Hepatocyte (in vitro differentiated cells): ENCODE measurements around the gene AK5.

Experiments used
- EZH2phosphoT487 ChIP-seq: fragments of 200-600 bp; sonication (generic); IDR thresholded peaks from one replicate; pipeline ENCODE4 v1.6.1; 2018; ENCODE audit warnings: antibody characterized with exemption, mild to moderate bottlenecking, low read depth, moderate library complexity; ENCODE audit not compliant: unreplicated experiment, severe bottlenecking
- TF ChIP-seq, protein P1 (sequence below): fragments of 200-600 bp; sonication (generic); IDR thresholded peaks from 2 replicates; pipeline ENCODE4 v1.5.1; 2016; ENCODE audit warnings: antibody characterized with exemption, mild to moderate bottlenecking; ENCODE audit not compliant: poor library complexity

DNA sequence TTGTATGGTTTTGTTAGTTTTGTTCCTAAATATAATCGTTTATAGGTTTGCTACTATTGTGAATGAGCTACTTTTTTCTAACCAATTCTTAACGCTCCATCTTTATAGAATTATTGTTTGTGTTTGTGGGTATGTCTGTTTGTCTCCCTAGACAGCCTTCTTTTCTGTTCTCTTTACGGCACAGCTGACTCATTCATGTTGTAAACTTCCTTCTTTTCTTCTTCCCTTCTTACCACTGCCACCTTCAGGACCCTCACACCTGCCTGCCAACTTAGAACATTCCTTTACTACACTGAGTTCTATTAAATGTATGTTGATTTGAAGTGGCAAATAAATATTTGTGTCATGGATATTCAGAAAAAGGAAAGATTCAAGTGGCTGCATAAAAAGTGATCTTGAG, 29.1 kb downstream of the AK5 start:
- TF ChIP-seq, protein P1, sequence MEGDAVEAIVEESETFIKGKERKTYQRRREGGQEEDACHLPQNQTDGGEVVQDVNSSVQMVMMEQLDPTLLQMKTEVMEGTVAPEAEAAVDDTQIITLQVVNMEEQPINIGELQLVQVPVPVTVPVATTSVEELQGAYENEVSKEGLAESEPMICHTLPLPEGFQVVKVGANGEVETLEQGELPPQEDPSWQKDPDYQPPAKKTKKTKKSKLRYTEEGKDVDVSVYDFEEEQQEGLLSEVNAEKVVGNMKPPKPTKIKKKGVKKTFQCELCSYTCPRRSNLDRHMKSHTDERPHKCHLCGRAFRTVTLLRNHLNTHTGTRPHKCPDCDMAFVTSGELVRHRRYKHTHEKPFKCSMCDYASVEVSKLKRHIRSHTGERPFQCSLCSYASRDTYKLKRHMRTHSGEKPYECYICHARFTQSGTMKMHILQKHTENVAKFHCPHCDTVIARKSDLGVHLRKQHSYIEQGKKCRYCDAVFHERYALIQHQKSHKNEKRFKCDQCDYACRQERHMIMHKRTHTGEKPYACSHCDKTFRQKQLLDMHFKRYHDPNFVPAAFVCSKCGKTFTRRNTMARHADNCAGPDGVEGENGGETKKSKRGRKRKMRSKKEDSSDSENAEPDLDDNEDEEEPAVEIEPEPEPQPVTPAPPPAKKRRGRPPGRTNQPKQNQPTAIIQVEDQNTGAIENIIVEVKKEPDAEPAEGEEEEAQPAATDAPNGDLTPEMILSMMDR: no peak
- TF ChIP-seq EZH2phosphoT487: no peak
